ENCODE results near the gene SGSH. TPM values are rescaled to one million over a fixed set of nuclear protein-coding genes. Genes with fewer than 3 reads are reported as not detected.

The SGSH gene
- total RNA-seq, 1 donor from 2014 or later: 29.8 TPM

Other genes starting within 250 kb of the SGSH start
- 0.85 and 0.88 TPM in 2 replicates for gene TBC1D16, start 184.5 kb downstream of the SGSH start, total RNA-seq
- gene CCDC40, start 183.7 kb downstream of the SGSH start, total RNA-seq: not detected in 2 replicates
- gene GAA, start 118.8 kb downstream of the SGSH start, total RNA-seq: 12.7 and 14.3 TPM in 2 replicates
- gene EIF4A3, start 73.2 kb downstream of the SGSH start, total RNA-seq: 121 and 124 TPM in 2 replicates
- not detected in 2 replicates for gene CARD14, start 50.3 kb downstream of the SGSH start, total RNA-seq
- 10.3 and 12.2 TPM in 2 replicates for gene SLC26A11, start 94 bp upstream of the SGSH start, total RNA-seq
- 1,306 and 1,329 TPM in 2 replicates for gene RNF213, start 40.5 kb upstream of the SGSH start, total RNA-seq
- gene ENDOV, start 194.8 kb upstream of the SGSH start, total RNA-seq: 16.7 and 21.0 TPM in 2 replicates

Measured in T-helper 1 cell treated with Interleukin-12 subunit alpha and Interleukin-12 subunit beta and Interleukin-4 antibody, amounts not matched to agents 30 ng/mL and 1 ng/mL, for 36 hours (primary cell).